ENCODE data around the gene CCRL2. TPM values are rescaled to one million over a fixed set of nuclear protein-coding genes. Genes with fewer than 3 reads are reported as not detected.

CCRL2 gene
- total RNA-seq, 4 donors from 2014 or later, result 0.59 to 1.4 (median 0.99) TPM

DNA sequence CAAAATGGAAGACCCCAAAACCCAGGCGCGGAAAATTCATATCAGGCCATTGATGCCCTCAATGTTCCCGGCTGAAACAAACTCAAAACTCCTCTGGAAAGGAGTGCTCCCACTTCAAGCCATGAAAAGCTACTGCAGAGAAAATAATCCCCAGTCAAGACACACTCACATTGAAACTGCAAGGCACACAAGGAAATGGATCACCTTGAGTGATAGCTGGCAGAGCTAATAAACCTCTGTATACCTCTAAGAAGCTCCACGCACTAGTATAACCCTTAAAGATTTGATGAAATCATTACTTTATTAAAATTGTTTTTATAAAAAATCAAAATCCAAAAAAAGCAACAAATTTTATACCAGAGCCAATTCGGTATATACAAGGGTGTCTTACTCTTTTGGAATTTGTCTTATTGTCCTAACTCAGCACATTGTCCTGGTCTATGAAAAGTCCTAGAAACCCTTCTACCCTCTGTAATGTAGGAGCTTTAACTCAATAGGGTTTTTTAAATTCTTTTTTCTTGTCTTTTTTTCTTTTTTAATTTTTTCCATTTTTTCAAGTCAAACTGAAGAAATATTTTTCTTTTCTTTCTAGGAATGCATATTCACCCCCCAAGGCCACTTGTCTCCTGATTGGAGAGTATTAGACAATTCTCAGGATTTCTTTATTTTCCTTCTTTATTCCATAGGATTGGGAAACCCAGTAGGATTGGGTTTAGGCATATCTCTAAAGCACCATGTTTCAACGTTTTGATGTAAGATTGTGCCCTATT is 8.7 kb upstream of the CCRL2 start:
- Histone ChIP-seq H3K4me3 (no peak overlapping the region), H3K4me1 (no peaks in the 10 kb centered on the region)

DNA sequence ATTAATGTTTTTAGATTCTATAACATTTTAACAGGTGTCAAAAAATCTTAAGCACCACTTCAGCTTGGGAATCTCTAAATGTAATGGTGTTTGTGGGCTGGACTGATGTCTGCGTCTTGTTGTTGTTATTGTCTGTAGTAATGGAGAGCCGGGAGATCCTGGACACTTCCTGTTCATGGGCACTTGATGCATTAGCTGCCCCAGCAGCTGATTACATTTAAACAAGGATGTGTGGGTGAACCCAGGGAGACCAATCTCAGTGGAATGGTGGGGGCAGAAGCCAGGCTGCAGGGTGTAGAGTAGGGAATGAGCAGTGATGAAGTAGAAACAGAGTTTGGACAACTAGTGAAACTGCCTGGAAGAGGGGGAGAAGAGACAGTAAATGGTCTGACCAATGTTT is 8.0 kb upstream of the CCRL2 start:
- Histone ChIP-seq H3K4me1 (no peaks in the 10 kb centered on the region), H3K27me3 (no peaks in the 10 kb centered on the region), H3K9me3 (no peaks in the 10 kb centered on the region), H3K4me3 (no peak overlapping the region), H3K27ac (no peak overlapping the region), H3K36me3 (no peaks in the 10 kb centered on the region)
- TF ChIP-seq, protein P1, sequence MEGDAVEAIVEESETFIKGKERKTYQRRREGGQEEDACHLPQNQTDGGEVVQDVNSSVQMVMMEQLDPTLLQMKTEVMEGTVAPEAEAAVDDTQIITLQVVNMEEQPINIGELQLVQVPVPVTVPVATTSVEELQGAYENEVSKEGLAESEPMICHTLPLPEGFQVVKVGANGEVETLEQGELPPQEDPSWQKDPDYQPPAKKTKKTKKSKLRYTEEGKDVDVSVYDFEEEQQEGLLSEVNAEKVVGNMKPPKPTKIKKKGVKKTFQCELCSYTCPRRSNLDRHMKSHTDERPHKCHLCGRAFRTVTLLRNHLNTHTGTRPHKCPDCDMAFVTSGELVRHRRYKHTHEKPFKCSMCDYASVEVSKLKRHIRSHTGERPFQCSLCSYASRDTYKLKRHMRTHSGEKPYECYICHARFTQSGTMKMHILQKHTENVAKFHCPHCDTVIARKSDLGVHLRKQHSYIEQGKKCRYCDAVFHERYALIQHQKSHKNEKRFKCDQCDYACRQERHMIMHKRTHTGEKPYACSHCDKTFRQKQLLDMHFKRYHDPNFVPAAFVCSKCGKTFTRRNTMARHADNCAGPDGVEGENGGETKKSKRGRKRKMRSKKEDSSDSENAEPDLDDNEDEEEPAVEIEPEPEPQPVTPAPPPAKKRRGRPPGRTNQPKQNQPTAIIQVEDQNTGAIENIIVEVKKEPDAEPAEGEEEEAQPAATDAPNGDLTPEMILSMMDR (IDR thresholded peaks at IDR 0.05), result no peak
- TF ChIP-seq EP300 (IDR thresholded peaks at IDR 0.05) (no peak), POLR2AphosphoS5 (IDR thresholded peaks at IDR 0.05) (no peak), POLR2A (IDR thresholded peaks at IDR 0.05) (no peak)
- WGBS, result 83% methylated on average over 2 of the region's 2 CpGs
- DNase-seq (ENCODE audit: low spot score in 2 of 2), result no peak

More for the DNA sequence above, 8.7 kb upstream of the CCRL2 start:
- Histone ChIP-seq H3K36me3 (no peaks in the 10 kb centered on the region), H3K27ac (no peak overlapping the region), H3K27me3 (no peaks in the 10 kb centered on the region), H3K9me3 (no peaks in the 10 kb centered on the region)
- 86% methylated on average over 6 of the region's 6 CpGs for WGBS
- DNase-seq (ENCODE audit: low spot score in 2 of 2), result no peak
- TF ChIP-seq, protein P1 (IDR thresholded peaks at IDR 0.05), result no peak
- no peak for TF ChIP-seq EP300 (IDR thresholded peaks at IDR 0.05)
- no peak for TF ChIP-seq POLR2AphosphoS5 (IDR thresholded peaks at IDR 0.05)
- TF ChIP-seq POLR2A (IDR thresholded peaks at IDR 0.05), result no peak

DNA sequence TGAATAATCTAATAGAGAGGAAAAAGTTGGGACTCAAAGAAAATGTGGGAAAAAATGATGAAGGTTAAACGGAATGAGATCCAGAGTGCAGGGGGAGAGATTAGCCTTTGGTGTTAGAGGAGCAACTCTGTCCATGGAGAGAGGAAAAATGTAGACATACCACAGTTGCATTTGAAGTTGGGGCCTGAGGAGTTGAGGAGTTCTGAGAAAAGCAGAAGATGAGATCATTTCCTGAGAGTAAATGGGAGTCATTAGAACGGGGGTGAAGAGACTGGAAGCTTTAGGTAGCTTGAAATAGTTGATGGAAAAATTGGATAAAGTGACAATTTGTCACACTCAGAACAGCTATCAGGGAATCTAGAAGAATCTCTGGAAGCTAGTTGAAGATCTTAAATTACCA is 7.5 kb upstream of the CCRL2 start:
- TF ChIP-seq POLR2AphosphoS5 (IDR thresholded peaks at IDR 0.05) (no peak), EP300 (IDR thresholded peaks at IDR 0.05) (no peak), POLR2A (IDR thresholded peaks at IDR 0.05) (no peak)
- TF ChIP-seq, protein P1 (IDR thresholded peaks at IDR 0.05), result no peak
- no peak overlapping the region for H3K4me3 ChIP-seq
- no peak for DNase-seq (ENCODE audit: low spot score in 2 of 2)
- no peaks in the 10 kb centered on the region for H3K9me3 ChIP-seq
- H3K36me3 ChIP-seq, result no peaks in the 10 kb centered on the region
- no peaks in the 10 kb centered on the region for H3K4me1 ChIP-seq
- no peak overlapping the region for H3K27ac ChIP-seq
- H3K27me3 ChIP-seq, result no peaks in the 10 kb centered on the region
- 72% methylated on average over 2 of the region's 2 CpGs for WGBS

DNA sequence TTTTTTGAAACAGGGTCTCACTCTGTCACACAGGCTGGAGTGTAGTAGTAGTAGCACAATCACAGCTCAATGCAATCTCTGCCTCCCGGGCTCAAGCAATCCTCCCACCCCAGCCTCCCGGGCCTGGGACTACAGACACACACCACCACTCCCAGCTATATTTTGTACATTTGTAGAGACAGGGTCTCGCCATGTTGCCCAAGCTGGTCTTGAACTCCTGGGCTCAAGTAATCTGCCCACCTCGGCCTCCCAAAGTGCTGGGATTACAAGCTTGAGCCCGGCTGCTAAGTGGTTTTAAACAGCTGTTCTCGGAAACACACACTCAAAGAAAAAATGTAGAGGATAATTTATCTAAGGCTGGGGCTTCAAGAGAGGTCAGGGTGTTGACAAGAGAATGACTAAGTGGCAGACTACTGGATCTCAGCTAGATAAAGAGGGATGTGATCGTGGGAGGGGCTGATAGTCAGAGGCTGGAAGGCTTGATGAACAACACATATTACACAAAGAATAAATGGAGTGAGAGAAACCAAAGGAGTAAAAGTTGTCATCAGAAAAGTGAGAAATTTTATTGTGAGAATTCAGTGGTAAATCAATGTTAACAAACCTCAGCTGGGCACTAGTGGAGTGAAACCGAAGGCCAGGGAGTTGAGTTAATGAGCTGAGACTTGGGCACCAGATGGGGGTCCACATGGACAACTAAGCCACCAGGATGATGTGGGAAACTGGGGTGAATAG is 6.9 kb upstream of the CCRL2 start:
- no peaks in the 10 kb centered on the region for H3K9me3 ChIP-seq
- WGBS, result 77% methylated on average over 8 of the region's 8 CpGs
- no peaks in the 10 kb centered on the region for H3K36me3 ChIP-seq
- TF ChIP-seq POLR2AphosphoS5 (IDR thresholded peaks at IDR 0.05), result no peak
- no peak for TF ChIP-seq EP300 (IDR thresholded peaks at IDR 0.05)
- TF ChIP-seq, protein P1 (IDR thresholded peaks at IDR 0.05), result no peak
- no peak for TF ChIP-seq POLR2A (IDR thresholded peaks at IDR 0.05)
- no peaks in the 10 kb centered on the region for H3K27me3 ChIP-seq
- peaks cover 1% of the 10 kb centered on the region for H3K4me1 ChIP-seq
- no peak overlapping the region for H3K4me3 ChIP-seq
- H3K27ac ChIP-seq, result no peak overlapping the region
- DNase-seq (ENCODE audit: low spot score in 2 of 2), result no peak

DNA sequence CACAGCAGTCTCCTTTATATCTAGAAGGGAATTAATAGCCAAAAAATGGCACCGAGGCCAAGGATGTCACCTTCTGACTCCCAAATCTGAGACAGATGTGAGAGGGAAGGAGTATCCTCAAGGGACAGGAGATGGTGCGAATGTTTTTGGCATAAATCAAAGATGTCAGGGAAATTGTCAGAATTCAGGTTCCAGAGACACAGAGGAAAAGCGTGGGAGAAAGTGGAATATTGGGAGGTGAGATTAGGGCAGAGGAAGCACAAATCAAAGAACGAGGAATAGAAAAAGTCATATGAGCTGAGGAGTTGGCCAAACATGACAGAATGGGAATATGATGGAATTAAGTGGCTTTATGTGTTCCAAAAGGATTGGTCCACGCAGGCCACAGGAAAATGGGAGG is 6.2 kb upstream of the CCRL2 start:
- WGBS, result 80% methylated on average over 5 of the region's 5 CpGs

More for the DNA sequence above, 6.2 kb upstream of the CCRL2 start:
- Histone ChIP-seq H3K9me3 (no peaks in the 10 kb centered on the region), H3K4me1 (peaks cover 8% of the 10 kb centered on the region), H3K4me3 (no peak overlapping the region), H3K36me3 (no peaks in the 10 kb centered on the region), H3K27me3 (no peaks in the 10 kb centered on the region), H3K27ac (no peak overlapping the region)
- DNase-seq (ENCODE audit: low spot score in 2 of 2), result no peak
- TF ChIP-seq EP300 (IDR thresholded peaks at IDR 0.05), result no peak
- no peak for TF ChIP-seq POLR2A (IDR thresholded peaks at IDR 0.05)
- TF ChIP-seq, protein P1 (IDR thresholded peaks at IDR 0.05), result no peak
- TF ChIP-seq POLR2AphosphoS5 (IDR thresholded peaks at IDR 0.05), result no peak

Data from suprapubic skin (tissue), 4 donors.